Measurements from ENCODE around the gene NRXN2. TPM values are rescaled to one million over a fixed set of nuclear protein-coding genes. Genes with fewer than 3 reads are reported as not detected.

The NRXN2 gene
- total and polyA plus RNA-seq, 10 of the 15 experiments (the other 5 are each of a cell fraction or from before 2014, with no cell fraction given): 0.03 to 1.4 (median 0.23) TPM

DNA sequence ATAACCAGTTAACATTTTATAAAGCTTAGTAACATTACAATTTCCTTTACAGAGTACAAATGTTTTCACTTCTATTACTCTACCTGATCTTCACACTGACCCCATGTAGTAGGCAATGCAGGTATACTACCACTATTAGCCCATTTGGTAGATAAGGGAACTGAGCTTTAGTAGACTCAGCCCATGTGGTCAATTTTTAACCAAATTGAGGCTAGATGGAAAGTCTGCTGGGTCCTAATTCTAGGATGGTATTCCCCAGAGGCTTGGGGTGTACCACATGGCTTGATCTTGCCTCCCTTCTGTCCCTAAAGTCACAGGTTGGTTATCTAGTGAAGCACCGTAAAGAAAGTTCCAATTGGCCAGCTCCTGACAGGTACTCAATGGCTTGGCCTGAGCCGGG is 48.2 kb downstream of the NRXN2 start:
- Histone ChIP-seq H3K27me3 (replicated peaks in 1 of 2; ENCODE audit: control insufficient read depth in 2 of 2, insufficient read depth in 2 of 2, low read length in 1 of 2) (peaks cover 2 to 4% of the 10 kb centered on the region in 2 experiments; a peak in 3 of 4 replicates), H3K9ac (ENCODE audit: control insufficient read depth, insufficient read depth, low read length) (no peak overlapping the region), H3K4me3 (no peak overlapping the region), H3K9me3 (replicated peaks; ENCODE audit: control insufficient read depth, insufficient read depth, low read length) (no peaks in the 10 kb centered on the region), H3K4me2 (ENCODE audit: control insufficient read depth, insufficient read depth) (peak overlapping the region; percentile 41), H4K20me1 (ENCODE audit: control insufficient read depth, insufficient read depth) (no peaks in the 10 kb centered on the region), H3K27ac (ENCODE audit: control insufficient read depth, insufficient read depth) (no peak overlapping the region), H2AFZ (ENCODE audit: control insufficient read depth, low read depth, low read length) (no peak overlapping the region), H3K4me1 (ENCODE audit: control insufficient read depth, insufficient read depth, low read length) (peaks cover 28% of the 10 kb centered on the region), H3K36me3 (ENCODE audit: control insufficient read depth in 2 of 2, insufficient read depth in 2 of 2, low read length in 1 of 2) (no peaks in the 10 kb centered on the region), H3K79me2 (ENCODE audit: control insufficient read depth, insufficient read depth, low read length) (no peaks in the 10 kb centered on the region)
- ChIA-PET SMC1A (ENCODE audit: uncharacterized antibody, unreplicated experiment) (interaction anchor here (0.6 to 4.9 kb wide), 8 partner anchors 9 to 590 kb away, joined by 3 to 30 read pairs (median 5); no protein-coding TSS in a partner anchor), POLR2A (interaction anchor here (1.5 kb wide), 1 partner anchor 97 kb away, joined by 3 read pairs; no protein-coding TSS in a partner anchor), CTCF (interaction anchor here (0.6 to 5.4 kb wide), 11 partner anchors 9 to 402 kb away, joined by 3 to 79 read pairs (median 6); partner anchors contain the start of gene RASGRP2), RAD21 (ENCODE audit: unreplicated experiment) (interaction anchor here (0.6 to 4.5 kb wide), 8 partner anchors 12 to 357 kb away, joined by 3 to 29 read pairs (median 4); partner anchors contain the start of genes PRDX5 and TRMT112)
- BruUV-seq (replicated peaks): no TSS peak
- FAIRE-seq (no peak), DNase-seq (ENCODE audit: low read depth, low spot score) (peak; percentile 72), ATAC-seq (peak; percentile 79)
- in situ Hi-C loops (cut with MboI): no loop called here
- WGBS (ENCODE audit: insufficient coverage, insufficient replicate concordance, low lambda C conversion rate, missing lambda C conversion rate): 31% methylated on average over 2 of the region's 2 CpGs
- intact Hi-C loops (cut with micrococcal nuclease; ENCODE audit: unreplicated experiment): no loop called here
- TF ChIP-seq, protein P1, sequence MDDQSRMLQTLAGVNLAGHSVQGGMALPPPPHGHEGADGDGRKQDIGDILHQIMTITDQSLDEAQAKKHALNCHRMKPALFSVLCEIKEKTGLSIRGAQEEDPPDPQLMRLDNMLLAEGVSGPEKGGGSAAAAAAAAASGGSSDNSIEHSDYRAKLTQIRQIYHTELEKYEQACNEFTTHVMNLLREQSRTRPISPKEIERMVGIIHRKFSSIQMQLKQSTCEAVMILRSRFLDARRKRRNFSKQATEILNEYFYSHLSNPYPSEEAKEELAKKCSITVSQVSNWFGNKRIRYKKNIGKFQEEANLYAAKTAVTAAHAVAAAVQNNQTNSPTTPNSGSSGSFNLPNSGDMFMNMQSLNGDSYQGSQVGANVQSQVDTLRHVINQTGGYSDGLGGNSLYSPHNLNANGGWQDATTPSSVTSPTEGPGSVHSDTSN (IDR thresholded peaks at IDR 0.05; ENCODE audit: insufficient replicate concordance, low read depth, low read length): no peak
- no peak for TF ChIP-seq BMI1 (IDR thresholded peaks at IDR 0.05; ENCODE audit: borderline replicate concordance)
- TF ChIP-seq, protein P2, sequence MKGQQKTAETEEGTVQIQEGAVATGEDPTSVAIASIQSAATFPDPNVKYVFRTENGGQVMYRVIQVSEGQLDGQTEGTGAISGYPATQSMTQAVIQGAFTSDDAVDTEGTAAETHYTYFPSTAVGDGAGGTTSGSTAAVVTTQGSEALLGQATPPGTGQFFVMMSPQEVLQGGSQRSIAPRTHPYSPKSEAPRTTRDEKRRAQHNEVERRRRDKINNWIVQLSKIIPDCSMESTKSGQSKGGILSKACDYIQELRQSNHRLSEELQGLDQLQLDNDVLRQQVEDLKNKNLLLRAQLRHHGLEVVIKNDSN (IDR thresholded peaks at IDR 0.05; ENCODE audit: borderline replicate concordance, extremely low read length, insufficient read depth, low read depth, low read length): no peak
- peak; percentile 67 for TF ChIP-seq MTA2 (IDR thresholded peaks at IDR 0.05; ENCODE audit: low read depth)
- TF ChIP-seq RCOR1 (conservative IDR thresholded peaks at IDR 0.05; ENCODE audit: low read depth, low read length): 0 out of 2 replicates have a peak, but pooled peaks have one; percentile 58
- no peak for TF ChIP-seq ETV6 (conservative IDR thresholded peaks at IDR 0.05 in 1 of 2, IDR thresholded peaks at IDR 0.05 in 1 of 2; ENCODE audit: borderline replicate concordance in 1 of 2, low read depth in 1 of 2)
- TF ChIP-seq, protein P3, sequence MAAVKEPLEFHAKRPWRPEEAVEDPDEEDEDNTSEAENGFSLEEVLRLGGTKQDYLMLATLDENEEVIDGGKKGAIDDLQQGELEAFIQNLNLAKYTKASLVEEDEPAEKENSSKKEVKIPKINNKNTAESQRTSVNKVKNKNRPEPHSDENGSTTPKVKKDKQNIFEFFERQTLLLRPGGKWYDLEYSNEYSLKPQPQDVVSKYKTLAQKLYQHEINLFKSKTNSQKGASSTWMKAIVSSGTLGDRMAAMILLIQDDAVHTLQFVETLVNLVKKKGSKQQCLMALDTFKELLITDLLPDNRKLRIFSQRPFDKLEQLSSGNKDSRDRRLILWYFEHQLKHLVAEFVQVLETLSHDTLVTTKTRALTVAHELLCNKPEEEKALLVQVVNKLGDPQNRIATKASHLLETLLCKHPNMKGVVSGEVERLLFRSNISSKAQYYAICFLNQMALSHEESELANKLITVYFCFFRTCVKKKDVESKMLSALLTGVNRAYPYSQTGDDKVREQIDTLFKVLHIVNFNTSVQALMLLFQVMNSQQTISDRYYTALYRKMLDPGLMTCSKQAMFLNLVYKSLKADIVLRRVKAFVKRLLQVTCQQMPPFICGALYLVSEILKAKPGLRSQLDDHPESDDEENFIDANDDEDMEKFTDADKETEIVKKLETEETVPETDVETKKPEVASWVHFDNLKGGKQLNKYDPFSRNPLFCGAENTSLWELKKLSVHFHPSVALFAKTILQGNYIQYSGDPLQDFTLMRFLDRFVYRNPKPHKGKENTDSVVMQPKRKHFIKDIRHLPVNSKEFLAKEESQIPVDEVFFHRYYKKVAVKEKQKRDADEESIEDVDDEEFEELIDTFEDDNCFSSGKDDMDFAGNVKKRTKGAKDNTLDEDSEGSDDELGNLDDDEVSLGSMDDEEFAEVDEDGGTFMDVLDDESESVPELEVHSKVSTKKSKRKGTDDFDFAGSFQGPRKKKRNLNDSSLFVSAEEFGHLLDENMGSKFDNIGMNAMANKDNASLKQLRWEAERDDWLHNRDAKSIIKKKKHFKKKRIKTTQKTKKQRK (IDR thresholded peaks at IDR 0.05; ENCODE audit: low read depth, low read length): no peak
- no peak for TF ChIP-seq EZH2 (IDR thresholded peaks at IDR 0.05; ENCODE audit: borderline replicate concordance, control insufficient read depth, low read depth, low read length)
- TF ChIP-seq NFIC (IDR thresholded peaks at IDR 0.05; ENCODE audit: low read depth, low read length): no peak
- peak in 1 of 2 experiments; percentile 7; a peak in 1 of 4 replicates for TF ChIP-seq EP300 (IDR thresholded peaks at IDR 0.05; ENCODE audit: borderline replicate concordance in 1 of 2, control insufficient read depth in 1 of 2, low read depth in 2 of 2, low read length in 2 of 2)
- TF ChIP-seq MTA3 (IDR thresholded peaks at IDR 0.05; ENCODE audit: borderline replicate concordance, low read length): no peak
- no peak for TF ChIP-seq CBX3 (IDR thresholded peaks at IDR 0.05; ENCODE audit: borderline replicate concordance, low read depth)
- TF ChIP-seq ATF7 (IDR thresholded peaks at IDR 0.05; ENCODE audit: low read depth): no peak
- 0 out of 2 replicates have a peak, but pooled peaks have one; percentile 23 for TF ChIP-seq DPF2 (IDR thresholded peaks at IDR 0.05)
- peak in 1 of 2 experiments; percentile 49; a peak in 1 of 4 replicates for TF ChIP-seq BHLHE40 (IDR thresholded peaks at IDR 0.05; ENCODE audit: borderline replicate concordance in 1 of 2, low read depth in 2 of 2, low read length in 1 of 2)
- TF ChIP-seq SREBF2 (IDR thresholded peaks at IDR 0.05; ENCODE audit: low read length): no peak
- TF ChIP-seq BRCA1 (IDR thresholded peaks at IDR 0.05; ENCODE audit: low read depth, low read length): no peak
- TF ChIP-seq, protein P4, sequence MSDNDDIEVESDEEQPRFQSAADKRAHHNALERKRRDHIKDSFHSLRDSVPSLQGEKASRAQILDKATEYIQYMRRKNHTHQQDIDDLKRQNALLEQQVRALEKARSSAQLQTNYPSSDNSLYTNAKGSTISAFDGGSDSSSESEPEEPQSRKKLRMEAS (IDR thresholded peaks at IDR 0.05; ENCODE audit: low read depth, low read length): no peak
